B cell (primary cell): Measurements from ENCODE around the gene COQ4. TPM values are rescaled to one million over a fixed set of nuclear protein-coding genes. Genes with fewer than 3 reads are reported as not detected.
"Not testable (repeated sequence)": the region's sequence is repeated elsewhere in the genome, so short reads cannot be mapped to it uniquely, and the experiment has no call there.

Source experiments
- ATAC-seq: fragments of 200-7000 bp; cut with Tn5 transposase; one replicate; pipeline ENCODE4 v1.10.0; 2021; ENCODE audit warnings: low read depth, mild to moderate bottlenecking, moderate number of reproducible peaks, moderate library complexity
- CTCF ChIA-PET: fragments of 350-600 bp; sonication (Branson Sonifier 250); formaldehyde crosslinking; loops from one replicate; lab custom pipeline; 2021; ENCODE audit warnings: antibody characterized with exemption, inconsistent platforms; lab: Charles Lee
- POLR2A ChIA-PET: fragments of 350-600 bp; sonication (Branson Sonifier 250); formaldehyde crosslinking; loops from one replicate; lab custom pipeline; 2021; ENCODE audit warnings: antibody characterized with exemption; lab: Charles Lee
- DNase-seq: peaks from one replicate; pipeline ENCODE4 v3.0.0; 2013
- H2AFZ ChIP-seq: 2 replicates; pipeline ENCODE4 v1.6.1; 2012; ENCODE audit warnings: mild to moderate bottlenecking, low read depth, low read length; ENCODE audit not compliant: insufficient read depth, poor library complexity, severe bottlenecking
- H3K27ac ChIP-seq, 2 donors: 1 replicate in 1 of 2; 2 replicates in 1 of 2; pipeline ENCODE4 v1.5.1; 2012 to 2013; ENCODE audit warnings: low read length in 2 of 2, mild to moderate bottlenecking in 2 of 2, moderate library complexity in 1 of 2
- H3K27me3 ChIP-seq, 4 experiments: fragments of 200-600 bp in 1 of 4; sonication (generic) in 1 of 4; replicated peaks in 1 of 4; 1 replicate in 2 of 4; 2 replicates in 2 of 4; pipeline versions ENCODE4 v1.6.1 to v1.7.0; 2013 to 2016; ENCODE audit warnings: low read length in 3 of 4, mild to moderate bottlenecking in 2 of 4, mixed read lengths in 1 of 4, moderate library complexity in 1 of 4; ENCODE audit not compliant: insufficient read depth in 4 of 4, control insufficient read depth in 3 of 4; ENCODE audit errors: control extremely low read depth in 1 of 4
- H3K36me3 ChIP-seq, 2 experiments: replicated peaks in 1 of 2; 1 replicate in 1 of 2; 2 replicates in 1 of 2; pipeline versions ENCODE4 v1.6.1 to v1.7.1; 2013; ENCODE audit warnings: low read length in 1 of 2; ENCODE audit not compliant: insufficient read depth in 2 of 2, control insufficient read depth in 1 of 2; ENCODE audit errors: control extremely low read depth in 1 of 2, extremely low read depth in 1 of 2
- H3K4me1 ChIP-seq, 2 donors: fragments of 200-600 bp in 1 of 2; sonication (generic) in 1 of 2; 1 replicate in 1 of 2; 2 replicates in 1 of 2; pipeline versions ENCODE4 v1.5.1 to v1.6.1; 2013 to 2017; ENCODE audit warnings: low read length in 2 of 2; ENCODE audit not compliant: control insufficient read depth in 2 of 2, insufficient read depth in 2 of 2
- H3K4me2 ChIP-seq: replicated peaks from 2 replicates; pipeline ENCODE3; 2012; ENCODE audit warnings: mild to moderate bottlenecking, low read depth, low read length; ENCODE audit not compliant: poor library complexity, severe bottlenecking
- H3K4me3 ChIP-seq, 5 experiments: fragments of 200-600 bp in 1 of 5; sonication (generic) in 1 of 5; 1 replicate in 3 of 5; 2 replicates in 2 of 5; pipeline versions ENCODE4 v1.5.1 to v1.7.0; 2011 to 2016; ENCODE audit warnings: low read length in 4 of 5, mild to moderate bottlenecking in 4 of 5, low read depth in 2 of 5, control low read depth in 1 of 5, moderate library complexity in 1 of 5; ENCODE audit not compliant: insufficient read depth in 1 of 5; ENCODE audit errors: control extremely low read depth in 1 of 5, extremely low read depth in 1 of 5
- H3K79me2 ChIP-seq: fragments of 200-600 bp; sonication (generic); one replicate; pipeline ENCODE4 v1.6.0; 2016; ENCODE audit warnings: low read length; ENCODE audit not compliant: control insufficient read depth, insufficient read depth
- H3K9ac ChIP-seq: fragments of 200-600 bp; sonication (generic); 2 replicates; pipeline ENCODE4 v1.6.1; 2017; ENCODE audit warnings: mild to moderate bottlenecking, low read length, moderate library complexity
- H3K9me3 ChIP-seq, 3 donors: one replicate each; pipeline versions ENCODE4 v1.6.1 to v1.7.1; 2013; ENCODE audit warnings: low read length in 2 of 3; ENCODE audit not compliant: control insufficient read depth in 2 of 3, insufficient read depth in 1 of 3; ENCODE audit errors: control extremely low read depth in 1 of 3
- H4K20me1 ChIP-seq: 2 replicates; pipeline ENCODE4 v1.6.0; 2012; ENCODE audit warnings: mild to moderate bottlenecking, low read length; ENCODE audit not compliant: insufficient read depth, control insufficient read depth, poor library complexity, severe bottlenecking
- H3K27ac Mint-ChIP-seq: one replicate; pipeline ENCODE4 v1.8.0; 2021; ENCODE audit warnings: mixed read lengths
- H3K27me3 Mint-ChIP-seq: one replicate; pipeline ENCODE4 v1.8.0; 2021; ENCODE audit warnings: mixed read lengths
- H3K4me1 Mint-ChIP-seq: one replicate; pipeline ENCODE4 v1.8.0; 2021; ENCODE audit warnings: mixed read lengths
- H3K4me3 Mint-ChIP-seq: one replicate; pipeline ENCODE4 v1.8.0; 2021; ENCODE audit warnings: mixed read lengths
- H3K9me3 Mint-ChIP-seq: one replicate; pipeline ENCODE4 v1.8.0; 2022; ENCODE audit warnings: mixed read lengths; ENCODE audit not compliant: insufficient read depth
- CTCF ChIP-seq: fragments of 200-600 bp; IDR thresholded peaks from one replicate; pipeline ENCODE4 v1.8.0; 2022; ENCODE audit warnings: antibody characterized with exemption, mild to moderate bottlenecking
- EZH2 ChIP-seq: IDR thresholded peaks from 2 replicates; pipeline ENCODE4 v1.6.1; 2012; ENCODE audit warnings: borderline replicate concordance, low read depth, mild to moderate bottlenecking, moderate library complexity, low read length; ENCODE audit not compliant: insufficient read depth, poor library complexity, severe bottlenecking
- WGBS: methylation state at CpG from one replicate; pipeline ENCODE4 v1.1.5; 2013; ENCODE audit warnings: missing lambda C conversion rate; ENCODE audit not compliant: insufficient coverage; 5-methylcytosine and 5-hydroxymethylcytosine counted together
- intact Hi-C: fragments of 100-400 bp; cut with micrococcal nuclease; formaldehyde crosslinking; loops from one replicate; pipeline ENCODE4 v1.10.0; 2022
- polyA plus RNA-seq: library from polyadenylated mRNA; depleted of rRNA; stranded (reverse); fragments of >200 nt; gene quantifications from 2 replicates; pipeline ENCODE4 v1.2.3, GENCODE V29; 2012
- total RNA-seq, 2 donors: library from RNA; stranded (reverse); fragments of 120-200 nt in 1 of 2; gene quantifications; 1 replicate in 1 of 2; 2 replicates in 1 of 2; pipeline versions ENCODE4 v1.2.3 to v1.2.4, GENCODE V29; 2013 to 2022

Gene COQ4
- total and polyA plus RNA-seq, 2 donors (not counting 1 experiment from before 2014, with no cell fraction given): 54.9 to 62.8 TPM

GRCh38 chr9:128337936-128338335, 15.3 kb downstream of the COQ4 start:
- TF ChIP-seq CTCF (no peak), EZH2 (no peak)
- H3K27me3 Mint-ChIP-seq: no peaks in the 10 kb centered on the region
- H3K4me1 ChIP-seq: peaks cover 11 to 15% of the 10 kb centered on the region in 2 donors
- peaks cover 9% of the 10 kb centered on the region for H3K4me1 Mint-ChIP-seq
- no peak overlapping the region for H3K4me2 ChIP-seq
- ATAC-seq (no peak), DNase-seq (no peak)
- peaks cover 3% of the 10 kb centered on the region for H3K79me2 ChIP-seq
- H3K4me3 ChIP-seq: no peak overlapping the region
- intact Hi-C loops: no loop called here
- 93% methylated on average over 3 of the region's 7 CpGs for WGBS
- ChIA-PET CTCF (no interaction called here), POLR2A (interaction anchor here (0.7 kb wide), 2 partner anchors 13 to 1472 kb away, joined by 3 to 10 read pairs; no protein-coding TSS in a partner anchor)
- peaks cover 0 to 3% of the 10 kb centered on the region in 2 experiments for H3K36me3 ChIP-seq
- H3K27ac Mint-ChIP-seq: peak overlapping the region; percentile 59
- no peaks in the 10 kb centered on the region for H3K9me3 Mint-ChIP-seq
- H4K20me1 ChIP-seq: no peaks in the 10 kb centered on the region
- no peak overlapping the region for H3K9ac ChIP-seq
- H3K27me3 ChIP-seq: no peaks in the 10 kb centered on the region
- H2AFZ ChIP-seq: no peak overlapping the region
- H3K4me3 Mint-ChIP-seq: no peak overlapping the region
- H3K27ac ChIP-seq: no peak overlapping the region
- no peaks in the 10 kb centered on the region for H3K9me3 ChIP-seq

GRCh38 chr9:128338852-128339614, 16.4 kb downstream of the COQ4 start:
- DNase-seq, H3K4me2 ChIP-seq, H2AFZ ChIP-seq, H3K4me1 Mint-ChIP-seq, H4K20me1 ChIP-seq, H3K27me3 Mint-ChIP-seq, H3K27ac ChIP-seq, H3K4me3 ChIP-seq, CTCF ChIA-PET, H3K36me3 ChIP-seq, H3K79me2 ChIP-seq, H3K27me3 ChIP-seq, H3K9me3 Mint-ChIP-seq, H3K9ac ChIP-seq, intact Hi-C loops, H3K9me3 ChIP-seq, H3K27ac Mint-ChIP-seq, ATAC-seq, POLR2A ChIA-PET: not testable (repeated sequence)
- WGBS: 92% methylated on average over 7 of the region's 15 CpGs
- peak overlapping the region; percentile 98 for H3K4me3 Mint-ChIP-seq
- H3K4me1 ChIP-seq: peaks cover 11 to 15% of the 10 kb centered on the region in 2 donors
